HepG2 (cell line): Measurements from ENCODE around the gene IPPK. TPM values are rescaled to one million over a fixed set of nuclear protein-coding genes. Genes with fewer than 3 reads are reported as not detected.
A peak's percentile ranks its signal among the peaks of the same experiment; 100 is the strongest.

Experiments
- YEATS2 ChIP-seq: sonication (generic); formaldehyde crosslinking; IDR thresholded peaks from 2 replicates; pipeline ENCODE4 v1.4.0; 2020; ENCODE audit warnings: missing genetic modification reagents, borderline replicate concordance
- polyA plus RNA-seq, 8 experiments: library from polyadenylated mRNA; depleted of rRNA in 3 of 8; stranded (reverse) in 7 of 8; unstranded in 1 of 8; fragments of >200 nt; fragmentation: Illumina TruSeq in 4 of 8; extraction: Trizol in 4 of 8; gene quantifications; 2 replicates each; pipeline versions ENCODE4 v1.2.1 to v1.2.3, GENCODE V29; 2011 to 2016; ENCODE audit warnings: low read depth in 4 of 8, missing spikeins in 1 of 8, mixed read lengths in 1 of 8; ENCODE audit not compliant: insufficient read depth in 1 of 8
- total RNA-seq, 5 experiments: library from RNA; depleted of rRNA; stranded (reverse); fragments of >200 nt; fragmentation: Illumina TruSeq; extraction: Trizol; gene quantifications; 2 replicates each; pipeline ENCODE4 v1.2.3, GENCODE V29; 2016; ENCODE audit warnings: low read depth in 1 of 5
- TF ChIP-seq, protein P1 (sequence below): sonication (generic); formaldehyde crosslinking; IDR thresholded peaks from 2 replicates; pipeline ENCODE4 v1.5.0; 2020; ENCODE audit warnings: mild to moderate bottlenecking, missing genetic modification reagents, borderline replicate concordance
- TF ChIP-seq, protein P2 (sequence below): IDR thresholded peaks from 2 replicates; pipeline ENCODE4 v1.6.1; 2016

Gene IPPK
- total and polyA plus RNA-seq, 2 of the 13 experiments (the other 11 are each of a cell fraction or from before 2014, with no cell fraction given), result 9.9 to 14.1 TPM

DNA sequence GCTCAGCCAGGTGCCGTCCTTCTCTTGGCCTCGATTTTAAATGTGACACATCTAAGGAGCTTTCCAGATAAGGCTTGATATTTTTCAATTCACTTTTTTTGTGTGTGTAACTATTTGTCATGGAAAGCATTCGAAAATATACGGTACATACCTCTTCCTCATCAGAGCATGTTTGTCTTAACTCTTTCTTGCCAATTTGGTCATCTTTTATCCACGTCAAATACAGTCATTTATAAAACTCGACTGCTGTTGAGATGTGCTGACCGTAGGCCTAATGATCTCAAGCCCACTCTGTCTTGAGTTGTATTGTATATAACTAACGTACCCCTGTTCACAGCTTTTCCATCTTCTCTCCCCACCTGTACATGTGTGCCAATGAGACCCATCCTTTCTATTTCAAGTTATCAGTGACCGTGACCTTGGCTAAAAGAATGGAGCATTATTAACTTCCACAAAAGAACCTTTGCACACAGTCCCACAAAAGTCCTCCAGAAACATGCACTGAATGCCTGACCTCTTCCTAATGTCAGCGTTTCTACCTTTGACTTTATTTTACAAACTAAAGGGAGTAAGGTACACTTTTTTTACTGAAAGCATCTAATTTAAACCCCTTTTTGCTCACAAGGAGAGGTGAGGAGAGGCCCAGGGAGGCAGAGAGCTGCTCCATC, 61.6 kb downstream of the IPPK start (continued):
- TF ChIP-seq, protein P1, sequence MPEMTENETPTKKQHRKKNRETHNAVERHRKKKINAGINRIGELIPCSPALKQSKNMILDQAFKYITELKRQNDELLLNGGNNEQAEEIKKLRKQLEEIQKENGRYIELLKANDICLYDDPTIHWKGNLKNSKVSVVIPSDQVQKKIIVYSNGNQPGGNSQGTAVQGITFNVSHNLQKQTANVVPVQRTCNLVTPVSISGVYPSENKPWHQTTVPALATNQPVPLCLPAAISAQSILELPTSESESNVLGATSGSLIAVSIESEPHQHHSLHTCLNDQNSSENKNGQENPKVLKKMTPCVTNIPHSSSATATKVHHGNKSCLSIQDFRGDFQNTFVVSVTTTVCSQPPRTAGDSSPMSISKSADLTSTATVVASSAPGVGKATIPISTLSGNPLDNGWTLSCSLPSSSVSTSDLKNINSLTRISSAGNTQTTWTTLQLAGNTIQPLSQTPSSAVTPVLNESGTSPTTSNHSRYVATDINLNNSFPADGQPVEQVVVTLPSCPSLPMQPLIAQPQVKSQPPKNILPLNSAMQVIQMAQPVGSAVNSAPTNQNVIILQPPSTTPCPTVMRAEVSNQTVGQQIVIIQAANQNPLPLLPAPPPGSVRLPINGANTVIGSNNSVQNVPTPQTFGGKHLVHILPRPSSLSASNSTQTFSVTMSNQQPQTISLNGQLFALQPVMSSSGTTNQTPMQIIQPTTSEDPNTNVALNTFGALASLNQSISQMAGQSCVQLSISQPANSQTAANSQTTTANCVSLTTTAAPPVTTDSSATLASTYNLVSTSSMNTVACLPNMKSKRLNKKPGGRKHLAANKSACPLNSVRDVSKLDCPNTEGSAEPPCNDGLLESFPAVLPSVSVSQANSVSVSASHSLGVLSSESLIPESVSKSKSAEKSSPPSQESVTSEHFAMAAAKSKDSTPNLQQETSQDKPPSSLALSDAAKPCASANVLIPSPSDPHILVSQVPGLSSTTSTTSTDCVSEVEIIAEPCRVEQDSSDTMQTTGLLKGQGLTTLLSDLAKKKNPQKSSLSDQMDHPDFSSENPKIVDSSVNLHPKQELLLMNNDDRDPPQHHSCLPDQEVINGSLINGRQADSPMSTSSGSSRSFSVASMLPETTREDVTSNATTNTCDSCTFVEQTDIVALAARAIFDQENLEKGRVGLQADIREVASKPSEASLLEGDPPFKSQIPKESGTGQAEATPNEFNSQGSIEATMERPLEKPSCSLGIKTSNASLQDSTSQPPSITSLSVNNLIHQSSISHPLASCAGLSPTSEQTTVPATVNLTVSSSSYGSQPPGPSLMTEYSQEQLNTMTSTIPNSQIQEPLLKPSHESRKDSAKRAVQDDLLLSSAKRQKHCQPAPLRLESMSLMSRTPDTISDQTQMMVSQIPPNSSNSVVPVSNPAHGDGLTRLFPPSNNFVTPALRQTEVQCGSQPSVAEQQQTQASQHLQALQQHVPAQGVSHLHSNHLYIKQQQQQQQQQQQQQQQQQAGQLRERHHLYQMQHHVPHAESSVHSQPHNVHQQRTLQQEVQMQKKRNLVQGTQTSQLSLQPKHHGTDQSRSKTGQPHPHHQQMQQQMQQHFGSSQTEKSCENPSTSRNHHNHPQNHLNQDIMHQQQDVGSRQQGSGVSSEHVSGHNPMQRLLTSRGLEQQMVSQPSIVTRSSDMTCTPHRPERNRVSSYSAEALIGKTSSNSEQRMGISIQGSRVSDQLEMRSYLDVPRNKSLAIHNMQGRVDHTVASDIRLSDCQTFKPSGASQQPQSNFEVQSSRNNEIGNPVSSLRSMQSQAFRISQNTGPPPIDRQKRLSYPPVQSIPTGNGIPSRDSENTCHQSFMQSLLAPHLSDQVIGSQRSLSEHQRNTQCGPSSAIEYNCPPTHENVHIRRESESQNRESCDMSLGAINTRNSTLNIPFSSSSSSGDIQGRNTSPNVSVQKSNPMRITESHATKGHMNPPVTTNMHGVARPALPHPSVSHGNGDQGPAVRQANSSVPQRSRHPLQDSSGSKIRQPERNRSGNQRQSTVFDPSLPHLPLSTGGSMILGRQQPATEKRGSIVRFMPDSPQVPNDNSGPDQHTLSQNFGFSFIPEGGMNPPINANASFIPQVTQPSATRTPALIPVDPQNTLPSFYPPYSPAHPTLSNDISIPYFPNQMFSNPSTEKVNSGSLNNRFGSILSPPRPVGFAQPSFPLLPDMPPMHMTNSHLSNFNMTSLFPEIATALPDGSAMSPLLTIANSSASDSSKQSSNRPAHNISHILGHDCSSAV (CRISPR knock-in tag), result no peak
- TF ChIP-seq YEATS2 (CRISPR knock-in tag), result no peak
- TF ChIP-seq, protein P2, sequence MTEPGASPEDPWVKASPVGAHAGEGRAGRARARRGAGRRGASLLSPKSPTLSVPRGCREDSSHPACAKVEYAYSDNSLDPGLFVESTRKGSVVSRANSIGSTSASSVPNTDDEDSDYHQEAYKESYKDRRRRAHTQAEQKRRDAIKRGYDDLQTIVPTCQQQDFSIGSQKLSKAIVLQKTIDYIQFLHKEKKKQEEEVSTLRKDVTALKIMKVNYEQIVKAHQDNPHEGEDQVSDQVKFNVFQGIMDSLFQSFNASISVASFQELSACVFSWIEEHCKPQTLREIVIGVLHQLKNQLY (CRISPR knock-in tag), result peak; percentile 74
- TF ChIP-seq, all 625 proteins: peak for 27
